ENCODE data around the gene DSG3.

DSG3 gene

DNA sequence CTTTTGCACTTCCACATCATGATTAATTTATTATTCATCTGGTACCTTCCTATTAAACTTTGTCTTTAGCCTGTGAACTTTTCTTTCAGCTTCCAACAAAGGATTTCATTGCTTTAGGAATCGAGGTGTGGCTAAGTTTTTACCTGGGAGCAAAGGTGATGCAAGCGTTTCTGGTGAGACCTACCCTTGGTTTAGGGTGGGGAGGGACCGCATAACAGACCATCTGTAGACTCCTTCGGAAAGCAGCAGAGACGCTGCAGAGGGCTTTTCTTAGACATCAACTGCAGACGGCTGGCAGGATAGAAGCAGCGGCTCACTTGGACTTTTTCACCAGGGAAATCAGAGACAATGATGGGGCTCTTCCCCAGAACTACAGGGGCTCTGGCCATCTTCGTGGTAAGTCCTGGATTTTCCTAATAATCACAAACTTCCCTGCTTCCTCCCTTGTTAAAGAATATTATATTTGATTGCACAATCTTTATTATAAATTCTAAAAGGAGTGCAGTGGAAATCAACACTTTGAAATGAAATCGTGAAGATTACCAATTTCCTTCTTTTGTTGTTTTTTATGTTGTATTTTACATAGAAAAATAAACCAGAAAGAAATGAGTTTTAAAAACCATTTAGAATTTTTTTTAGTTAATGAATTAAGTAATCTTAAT lies at the start of gene DSG3:
DSG3 (plus strand) TSS at position 212 of the 662 bp plus-strand sequence; CDS start at position 349, 137 bp downstream.
- DNase-seq (ENCODE audit: low read depth) = no peak

GRCh38 chr18:31398191-31398590 lies 49.4 kb upstream of the DSG3 start:
- no peak for DNase-seq (ENCODE audit: low read depth)

DNA sequence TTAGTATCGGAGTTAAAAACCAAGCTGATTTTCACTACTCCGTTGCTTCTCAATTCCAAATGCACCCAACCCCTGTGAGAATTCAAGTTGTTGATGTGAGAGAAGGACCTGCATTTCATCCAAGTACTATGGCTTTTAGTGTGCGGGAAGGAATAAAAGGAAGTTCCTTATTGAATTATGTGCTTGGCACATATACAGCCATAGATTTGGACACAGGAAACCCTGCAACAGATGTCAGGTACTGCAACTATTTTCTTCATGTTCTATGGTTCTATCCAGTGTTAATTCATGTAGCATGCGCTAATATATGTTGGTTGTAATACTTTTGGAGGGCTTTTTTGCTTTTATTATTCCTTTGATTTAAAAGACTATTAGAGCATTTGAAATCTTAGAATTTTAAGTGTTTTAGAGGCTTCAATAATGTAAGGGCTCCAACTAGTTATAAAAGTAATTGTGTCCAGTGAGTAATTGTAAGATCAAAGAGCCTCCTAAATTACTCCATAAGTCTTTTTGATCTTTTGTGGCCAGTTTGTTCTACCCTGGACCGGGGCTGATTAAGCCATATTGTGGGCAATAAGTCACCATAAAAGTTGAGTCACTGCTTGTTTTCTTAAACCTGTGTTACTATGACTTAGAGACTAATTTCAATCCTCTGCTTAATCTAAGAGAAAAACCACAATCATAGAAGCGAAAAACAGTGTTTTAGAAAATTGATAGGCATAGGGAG lies 48.1 kb upstream of the DSG3 start:
- DNase-seq (ENCODE audit: low read depth) = no peak

DNA sequence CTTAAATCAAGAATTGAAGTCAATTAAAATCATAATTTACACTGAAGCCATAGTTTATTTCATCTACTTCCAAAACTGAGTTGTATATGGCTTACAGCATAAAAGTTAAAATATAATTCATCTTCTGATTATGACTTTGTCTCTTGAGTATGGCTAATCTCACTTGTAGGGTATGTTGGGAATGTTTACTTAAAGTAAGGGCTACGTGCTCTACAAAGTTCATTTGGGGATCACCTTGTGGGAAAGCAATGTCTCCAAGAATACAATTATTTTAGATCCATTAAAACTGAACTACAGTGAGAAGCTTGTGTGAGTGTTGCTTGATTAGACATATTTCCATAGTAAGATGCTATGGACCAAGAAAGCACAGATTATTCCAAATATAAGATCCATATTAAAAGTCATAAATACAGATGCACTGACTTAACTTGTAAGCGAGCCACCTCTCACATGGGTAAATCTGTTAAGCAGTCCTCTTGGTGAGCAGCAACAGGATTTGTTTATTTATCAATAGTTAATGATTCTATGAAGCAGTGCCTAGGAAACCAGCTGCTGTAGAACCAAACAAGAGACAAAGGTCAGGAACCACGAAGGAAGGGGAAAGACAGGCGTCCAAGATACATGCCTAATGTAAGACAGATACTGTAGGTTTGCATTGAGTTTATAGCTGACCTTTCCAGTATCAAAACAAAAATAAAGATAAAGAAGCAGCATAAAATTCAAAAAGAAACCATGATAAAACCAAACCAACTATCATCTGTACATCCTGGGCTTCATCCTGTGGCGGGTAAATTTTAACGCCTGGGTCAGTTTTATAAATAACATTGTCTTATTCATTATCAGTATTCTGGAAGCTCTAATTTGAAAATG lies 46.1 kb upstream of the DSG3 start:
- DNase-seq (ENCODE audit: low read depth) = no peak

GRCh38 chr18:31402026-31402373 lies 45.5 kb upstream of the DSG3 start:
- DNase-seq (ENCODE audit: low read depth) = no peak

DNA sequence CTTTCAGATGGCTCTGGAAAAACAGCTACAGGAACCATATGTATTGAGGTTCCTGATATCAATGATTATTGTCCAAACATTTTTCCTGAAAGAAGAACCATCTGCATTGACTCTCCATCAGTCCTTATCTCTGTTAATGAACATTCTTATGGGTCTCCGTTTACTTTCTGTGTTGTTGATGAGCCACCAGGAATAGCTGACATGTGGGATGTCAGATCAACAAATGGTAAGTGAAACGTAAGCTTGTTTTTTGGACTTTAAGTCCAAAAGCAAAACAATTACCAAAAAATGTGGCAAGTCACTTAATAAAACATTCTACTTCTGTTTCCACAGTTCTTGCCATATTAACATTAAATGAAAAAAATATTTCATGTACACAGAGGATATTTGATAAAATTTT lies 44.1 kb upstream of the DSG3 start:
- DNase-seq (ENCODE audit: low read depth) = no peak

DNA sequence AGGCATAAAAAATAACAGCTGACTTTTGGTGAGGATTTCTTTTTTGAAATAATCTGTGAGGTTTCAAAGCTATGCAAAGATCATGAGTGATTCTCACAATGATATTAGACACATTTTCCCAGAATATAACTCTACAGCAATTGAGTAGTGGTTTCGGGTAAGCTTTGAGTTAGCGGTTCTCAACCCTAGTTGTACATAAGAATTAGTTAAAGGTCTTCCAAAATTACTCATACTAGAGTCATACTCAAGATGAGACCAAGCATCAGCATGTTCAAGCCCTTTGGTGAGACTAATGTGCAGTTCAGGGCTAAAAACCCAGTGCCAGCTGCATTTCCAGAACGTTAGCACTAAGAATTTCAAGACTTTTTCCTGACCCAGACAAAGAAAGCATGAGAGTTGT lies 39.9 kb upstream of the DSG3 start:
- DNase-seq (ENCODE audit: low read depth) = no peak

- DNase-seq (ENCODE audit: low read depth) = no peak
Measured at GRCh38 chr18:31409276-31409675, 38.3 kb upstream of the DSG3 start.

DNA sequence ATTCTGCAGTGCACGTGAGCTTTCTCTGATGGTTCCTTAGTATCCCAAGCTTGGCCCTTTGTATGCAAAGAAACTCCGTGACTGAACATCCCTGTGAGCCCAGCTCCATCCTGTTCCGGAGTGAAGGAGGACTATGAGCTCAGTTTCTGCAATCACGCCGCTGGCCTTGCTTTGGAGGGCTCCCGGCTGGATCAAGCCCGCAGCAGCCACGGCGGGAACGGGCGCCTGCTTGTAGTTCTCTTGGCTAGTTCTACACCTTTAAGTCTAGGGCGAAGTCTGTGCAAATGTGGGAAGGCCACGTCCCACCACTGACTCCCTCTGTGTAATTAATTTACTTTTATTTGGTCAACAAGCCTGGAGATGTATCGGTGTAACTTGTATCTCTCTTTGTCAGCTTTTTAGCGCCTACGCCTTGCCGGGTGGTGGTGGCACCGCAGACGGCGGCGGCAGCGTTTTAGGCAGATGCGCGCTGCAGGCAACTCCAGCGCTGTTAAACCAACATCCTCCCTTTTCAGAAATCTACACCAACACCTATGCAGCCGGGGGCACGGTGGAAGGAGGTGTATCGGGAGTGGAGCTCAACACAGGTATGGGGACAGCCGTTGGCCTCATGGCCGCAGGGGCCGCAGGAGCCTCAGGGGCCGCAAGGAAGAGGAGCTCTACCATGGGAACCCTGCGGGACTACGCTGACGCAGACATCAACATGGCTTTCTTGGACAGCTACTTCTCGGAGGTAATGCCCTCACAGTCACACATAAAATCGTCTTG lies 36.6 kb upstream of the DSG3 start:
- DNase-seq (ENCODE audit: low read depth) = no peak

GRCh38 chr18:31413137-31413536 lies 34.4 kb upstream of the DSG3 start:
- DNase-seq (ENCODE audit: low read depth) = no peak

DNA sequence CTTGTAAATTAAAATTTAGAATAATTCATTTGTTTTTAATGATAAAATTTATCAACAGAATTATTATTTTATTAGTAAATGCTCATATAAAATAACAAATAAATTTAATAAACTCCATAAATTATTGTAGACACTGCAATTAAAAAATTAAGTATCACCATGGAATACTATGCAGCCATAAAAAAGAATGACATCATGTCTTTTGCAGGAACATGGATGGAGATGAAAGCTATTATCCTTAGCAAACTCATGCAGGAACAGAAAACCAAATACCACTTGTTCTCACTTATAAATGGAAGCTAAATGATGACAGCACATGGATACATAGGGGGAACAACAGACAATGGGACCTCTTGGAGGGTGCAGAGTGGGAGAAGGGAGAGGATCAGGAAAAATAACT lies 29.7 kb upstream of the DSG3 start:
- no peak for DNase-seq (ENCODE audit: low read depth)

DNA sequence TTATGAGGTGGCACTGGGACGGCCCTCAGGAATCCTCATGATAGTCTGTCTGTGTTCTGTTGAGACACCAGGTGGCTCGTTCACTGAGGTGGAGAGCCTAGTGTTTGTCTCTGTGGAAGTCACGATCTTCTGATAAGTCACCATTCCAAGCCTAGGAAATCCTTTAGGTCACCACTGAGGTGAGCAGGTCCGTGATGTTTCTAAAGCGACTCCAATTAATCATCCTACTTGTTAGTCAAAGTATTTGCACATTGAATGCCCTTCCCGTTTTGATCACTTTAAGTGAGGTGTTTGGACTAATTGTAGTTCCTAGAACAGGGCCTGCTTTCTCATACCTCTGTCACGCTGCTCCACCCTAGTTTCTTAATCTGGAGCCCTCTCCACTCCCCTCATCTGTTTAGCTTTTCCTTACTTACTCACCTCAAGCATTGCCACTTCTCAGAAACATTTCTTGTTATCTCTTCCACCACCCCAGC lies 28.0 kb upstream of the DSG3 start:
- DNase-seq (ENCODE audit: low read depth) = no peak

DNA sequence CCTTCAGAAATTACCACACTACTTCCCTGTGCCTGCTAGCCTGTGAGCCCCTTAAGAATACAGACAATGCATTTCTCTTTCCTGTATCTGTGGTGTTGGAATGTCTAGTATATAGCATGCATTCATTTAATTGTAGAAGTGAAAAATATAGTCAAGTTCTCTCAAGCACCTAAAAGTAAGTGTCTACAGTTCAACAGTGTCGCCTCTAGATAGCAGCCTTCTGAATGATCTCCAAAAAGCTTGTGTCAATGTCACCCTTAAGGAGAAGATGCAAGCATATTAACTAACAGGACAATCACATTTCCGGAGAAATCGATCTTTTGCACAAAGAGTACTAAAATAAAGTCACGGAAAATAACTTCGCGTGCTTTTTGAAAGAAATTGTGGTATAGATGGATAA lies 27.5 kb upstream of the DSG3 start:
- no peak for DNase-seq (ENCODE audit: low read depth)

DNA sequence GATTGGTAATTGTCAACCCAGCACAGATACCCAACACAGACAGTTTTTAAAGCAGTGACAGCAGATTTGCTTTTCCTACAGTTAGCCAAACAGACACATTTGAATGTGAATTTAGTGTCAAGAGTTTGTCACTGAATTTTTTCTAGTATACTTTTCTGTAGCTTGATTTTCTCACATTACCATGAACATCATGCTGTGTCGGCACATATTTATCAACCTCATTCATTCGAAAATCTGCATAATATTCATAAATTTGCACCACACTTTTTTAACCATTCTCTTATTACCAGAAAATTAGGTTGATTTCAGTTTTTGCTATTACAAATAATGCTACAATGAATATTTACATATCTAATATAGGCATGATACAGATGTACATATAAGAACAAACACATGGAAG lies 27.0 kb upstream of the DSG3 start:
- no peak for DNase-seq (ENCODE audit: low read depth)

DNA sequence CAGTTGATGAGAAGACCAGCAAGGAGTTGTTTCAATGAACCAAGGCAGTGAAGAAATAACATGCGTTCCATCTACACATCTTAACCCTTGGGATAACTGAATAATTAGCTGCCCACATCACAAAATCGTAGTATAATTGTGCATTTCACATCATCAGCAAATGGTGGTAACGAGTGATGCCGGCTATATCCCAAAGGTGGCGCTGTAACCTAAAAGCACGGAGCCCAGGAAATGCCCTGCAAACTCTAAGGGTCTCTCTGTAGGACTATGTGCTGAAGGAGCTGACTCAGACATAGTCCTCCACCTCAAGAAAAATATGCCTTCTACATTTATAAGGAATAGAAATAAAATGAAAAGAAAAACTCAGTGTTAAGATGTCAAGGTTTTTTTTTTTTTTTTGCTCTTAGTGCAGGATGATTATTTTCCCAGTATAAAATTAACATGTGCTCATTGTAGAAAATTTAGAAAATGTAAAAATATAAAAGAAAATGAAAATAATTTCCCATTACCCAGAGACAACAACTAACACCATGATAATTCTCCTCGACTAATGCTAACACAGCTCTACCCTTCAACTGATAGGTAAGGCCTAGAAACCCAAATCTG lies 23.1 kb upstream of the DSG3 start:
- DNase-seq (ENCODE audit: low read depth) = no peak

GRCh38 chr18:31426021-31426420 lies 21.5 kb upstream of the DSG3 start:
- no peak for DNase-seq (ENCODE audit: low read depth)

DNA sequence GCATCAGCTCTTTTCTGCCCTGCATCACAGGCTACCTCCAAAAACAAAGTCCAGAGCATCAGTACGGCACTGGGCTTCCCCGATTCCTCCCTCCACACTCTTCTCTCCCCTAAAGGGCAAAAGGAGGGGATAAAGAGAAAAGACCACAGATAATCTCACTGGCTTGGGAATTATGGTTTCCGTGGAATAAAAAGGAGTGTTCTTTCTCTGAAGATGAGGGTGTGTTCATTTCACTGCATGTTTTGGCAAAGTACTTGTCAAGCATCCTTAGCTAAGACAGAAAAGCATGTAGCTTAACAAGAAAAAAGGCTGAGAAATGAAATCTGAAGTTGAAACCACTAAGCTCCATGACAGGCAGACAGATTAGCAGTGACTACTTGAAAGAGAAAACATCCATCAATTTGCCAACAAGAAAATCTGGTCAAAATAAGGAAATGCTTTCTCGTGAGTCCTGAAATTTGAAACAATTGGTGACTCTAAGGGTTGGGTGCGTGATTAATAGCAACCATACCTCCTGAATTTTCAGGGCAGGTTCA lies 20.6 kb upstream of the DSG3 start:
- no peak for DNase-seq (ENCODE audit: low read depth)

GRCh38 chr18:31428211-31428610 lies 19.3 kb upstream of the DSG3 start:
- no peak for DNase-seq (ENCODE audit: low read depth)

- DNase-seq (ENCODE audit: low read depth) = no peak
Measured at GRCh38 chr18:31429623-31430022, 17.9 kb upstream of the DSG3 start.

- no peak for DNase-seq (ENCODE audit: low read depth)
Measured at GRCh38 chr18:31430072-31430471, 17.5 kb upstream of the DSG3 start.

GRCh38 chr18:31430554-31430953 lies 17.0 kb upstream of the DSG3 start:
- no peak for DNase-seq (ENCODE audit: low read depth)

All from fibroblast of gingiva (primary cell).